NOMO-1 treated with DMSO at 0.1 percent for 48 hours (cell line): ENCODE data around the gene FPGS.

Experiments
- DNase-seq: peaks from one replicate; lab custom pipeline; 2025; ENCODE audit not compliant: unreplicated experiment; lab: John Stamatoyannopoulos, UW

Gene FPGS

GRCh38 chr9:127785933-127786772, 16.5 kb upstream of the FPGS start, which contains the start of gene CDK9:
CDK9 (plus strand) TSS chr9:127786034; CDS start chr9:127786149, 115 bp downstream.
- peak; percentile 81 for DNase-seq

- DNase-seq = no peak
Observed at GRCh38 chr9:127786773-127787104, 15.9 kb upstream of the FPGS start.

GRCh38 chr9:127788337-127789011, 14.2 kb upstream of the FPGS start:
- DNase-seq = no peak

- no peak for DNase-seq
Observed at GRCh38 chr9:127789179-127789578, 13.5 kb upstream of the FPGS start.

- DNase-seq = no peak
Observed at GRCh38 chr9:127790094-127790855, 12.4 kb upstream of the FPGS start.

GRCh38 chr9:127791085-127791484, 11.6 kb upstream of the FPGS start:
- DNase-seq = no peak

GRCh38 chr9:127792417-127793031, 10.2 kb upstream of the FPGS start:
- no peak for DNase-seq

GRCh38 chr9:127793093-127793708, 9.5 kb upstream of the FPGS start:
- no peak for DNase-seq

- DNase-seq = no peak
Observed at GRCh38 chr9:127794001-127794791, 8.5 kb upstream of the FPGS start.

GRCh38 chr9:127796225-127796813, 6.4 kb upstream of the FPGS start:
- no peak for DNase-seq

GRCh38 chr9:127796852-127797370, 5.8 kb upstream of the FPGS start:
- peak; percentile 48 for DNase-seq

GRCh38 chr9:127801955-127802575, 617 bp upstream of the FPGS start:
- peak; percentile 90 for DNase-seq

- no peak for DNase-seq
Observed at GRCh38 chr9:127803507-127804352, 1.0 kb downstream of the FPGS start.

GRCh38 chr9:127805620-127806019, 2.9 kb downstream of the FPGS start:
- peak; percentile 23 for DNase-seq

- DNase-seq = no peak
Observed at GRCh38 chr9:127806871-127807270, 4.2 kb downstream of the FPGS start.

GRCh38 chr9:127808347-127809001, 5.8 kb downstream of the FPGS start:
- no peak for DNase-seq

- no peak for DNase-seq
Observed at GRCh38 chr9:127809002-127809539, 6.4 kb downstream of the FPGS start.
